Stimulated activated CD8-positive, alpha-beta memory T cell treated with anti-CD3 and anti-CD28 coated beads, Interleukin-15, amount 100 ng/mL, for 1 hour (primary cell): ENCODE measurements around the gene MCF2L.
"Not testable (repeated sequence)": the region's sequence is repeated elsewhere in the genome, so short reads cannot be mapped to it uniquely, and the experiment has no call there.

ENCODE experiments used
- DNase-seq: peaks from one replicate; pipeline ENCODE4 v3.0.0-alpha.2; 2020; ENCODE audit warnings: low read depth

The MCF2L gene

GRCh38 chr13:113015826-113016525, 47.0 kb downstream of the MCF2L start:
- DNase-seq, result no peak

GRCh38 chr13:113016526-113017295, 47.7 kb downstream of the MCF2L start:
- no peak for DNase-seq

GRCh38 chr13:113017506-113018215, 48.6 kb downstream of the MCF2L start:
- no peak for DNase-seq

GRCh38 chr13:113018676-113019465, 49.9 kb downstream of the MCF2L start:
- no peak for DNase-seq

GRCh38 chr13:113020323-113021080, 51.5 kb downstream of the MCF2L start:
- DNase-seq, result no peak

GRCh38 chr13:113021391-113021790, 52.4 kb downstream of the MCF2L start:
- no peak for DNase-seq

- DNase-seq, result no peak
Observed at GRCh38 chr13:113021811-113022210, 52.8 kb downstream of the MCF2L start.

GRCh38 chr13:113022391-113022744, 53.4 kb downstream of the MCF2L start:
- DNase-seq, result no peak

GRCh38 chr13:113022745-113023574, 53.9 kb downstream of the MCF2L start:
- DNase-seq, result no peak

- DNase-seq, result no peak
Observed at GRCh38 chr13:113023694-113024430, 54.8 kb downstream of the MCF2L start.

- DNase-seq, result no peak
Observed at GRCh38 chr13:113024466-113024865, 55.5 kb downstream of the MCF2L start.

GRCh38 chr13:113026391-113026910, 57.4 kb downstream of the MCF2L start:
- DNase-seq, result no peak

GRCh38 chr13:113027095-113027494, 58.1 kb downstream of the MCF2L start:
- DNase-seq, result no peak

- no peak for DNase-seq
Observed at GRCh38 chr13:113027566-113027965, 58.6 kb downstream of the MCF2L start.

- no peak for DNase-seq
Observed at GRCh38 chr13:113028336-113029060, 59.5 kb downstream of the MCF2L start.

- no peak for DNase-seq
Observed at GRCh38 chr13:113029061-113029445, 60.0 kb downstream of the MCF2L start.

- peak; percentile 14 for DNase-seq
Observed at GRCh38 chr13:113029487-113030258, 60.7 kb downstream of the MCF2L start.

GRCh38 chr13:113030259-113030640, 61.2 kb downstream of the MCF2L start:
- DNase-seq, result not testable (repeated sequence)
